ENCODE measurements around the gene CPSF6. TPM values are rescaled to one million over a fixed set of nuclear protein-coding genes. Genes with fewer than 3 reads are reported as not detected.

Gene CPSF6
- total RNA-seq, 3 donors from 2014 or later = 46.7 to 57.3 (median 57.2) TPM

- no peak for TF ChIP-seq CTCF (IDR thresholded peaks at IDR 0.05)
- Histone ChIP-seq H3K4me3 (no peak overlapping the region), H3K9me3 (peaks cover 4% of the 10 kb centered on the region), H3K4me1 (ENCODE audit: low read depth) (no peaks in the 10 kb centered on the region), H3K36me3 (ENCODE audit: low read depth) (no peaks in the 10 kb centered on the region)
- DNase-seq (no peak), ATAC-seq (no peak)
- intact Hi-C loops (cut with DNase I, micrococcal nuclease) = no loop called here
These were observed 78.9 kb downstream of the CPSF6 start for GRCh38 chr12:69318225-69318624.

- ATAC-seq = no peak
- DNase-seq = no peak
- Histone ChIP-seq H3K4me1 (ENCODE audit: low read depth) (peaks cover 3% of the 10 kb centered on the region), H3K9me3 (peaks cover 4% of the 10 kb centered on the region), H3K4me3 (no peak overlapping the region), H3K36me3 (ENCODE audit: low read depth) (no peaks in the 10 kb centered on the region)
- TF ChIP-seq CTCF (IDR thresholded peaks at IDR 0.05) = no peak
- intact Hi-C loops (cut with DNase I, micrococcal nuclease) = no loop called here
These were observed 82.0 kb downstream of the CPSF6 start for GRCh38 chr12:69321351-69321750.

Small RNAs within 50 kb of the gene (microRNA-seq; reads per million reads assigned to microRNA genes)
- gene MIR1279 = not detected

Other genes with a start within 250 kb of the CPSF6 start
- 100 to 1,000 TPM in 1 of 3 donors, 10 to 100 TPM in 2; 47.7 to 118 (median 55.2) TPM for gene LYZ, start 108.8 kb downstream of the CPSF6 start, total RNA-seq
- gene YEATS4, start 120.2 kb downstream of the CPSF6 start, total RNA-seq = 10 to 100 TPM in 2 of 3 donors, 1 to 10 TPM in 1; 8.8 to 12.8 (median 10.7) TPM
- 10 to 100 TPM; 24.2 to 30.8 (median 30.3) TPM for gene FRS2, start 230.8 kb downstream of the CPSF6 start, total RNA-seq